RKO (cell line): ENCODE measurements around the gene OXGR1.

Source experiments
- DNase-seq: peaks from one replicate; pipeline ENCODE4 v3.0.0-alpha.2; 2016; ENCODE audit warnings: low spot score

Gene OXGR1

DNA sequence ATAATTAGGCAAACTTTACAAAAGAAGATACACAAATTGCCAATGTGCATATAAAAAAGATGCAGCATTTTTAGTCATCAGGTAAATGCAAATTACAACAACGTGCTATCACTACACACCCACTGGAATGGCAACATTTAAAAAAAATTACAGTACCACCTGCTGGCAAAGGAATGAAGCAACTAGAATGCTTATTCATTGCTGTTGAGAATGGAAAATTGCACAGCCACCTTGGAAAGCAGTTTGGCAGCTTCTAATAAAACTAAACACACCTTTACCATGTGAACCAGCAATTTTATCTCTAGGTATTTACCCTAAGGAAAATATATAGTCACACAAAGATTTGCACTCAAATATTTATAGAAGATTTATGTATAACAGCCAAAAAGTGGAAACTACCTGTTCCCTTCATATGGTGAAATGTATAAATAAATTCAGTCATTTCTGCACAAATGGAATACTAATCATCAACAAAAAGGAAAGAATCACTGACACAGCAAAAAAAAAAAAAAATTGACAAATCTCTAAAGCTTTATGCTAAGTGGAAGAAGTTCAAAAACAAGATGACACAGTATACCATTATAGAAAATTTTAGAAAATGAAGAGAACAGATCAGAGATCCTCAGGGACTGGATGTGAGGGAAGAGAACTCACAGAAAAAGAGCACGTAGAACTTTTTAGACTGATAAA, 30.3 kb downstream of the OXGR1 start:
- no peak for DNase-seq

- DNase-seq: no peak
Observed at GRCh38 chr13:96960379-96960778, 33.9 kb downstream of the OXGR1 start.

DNA sequence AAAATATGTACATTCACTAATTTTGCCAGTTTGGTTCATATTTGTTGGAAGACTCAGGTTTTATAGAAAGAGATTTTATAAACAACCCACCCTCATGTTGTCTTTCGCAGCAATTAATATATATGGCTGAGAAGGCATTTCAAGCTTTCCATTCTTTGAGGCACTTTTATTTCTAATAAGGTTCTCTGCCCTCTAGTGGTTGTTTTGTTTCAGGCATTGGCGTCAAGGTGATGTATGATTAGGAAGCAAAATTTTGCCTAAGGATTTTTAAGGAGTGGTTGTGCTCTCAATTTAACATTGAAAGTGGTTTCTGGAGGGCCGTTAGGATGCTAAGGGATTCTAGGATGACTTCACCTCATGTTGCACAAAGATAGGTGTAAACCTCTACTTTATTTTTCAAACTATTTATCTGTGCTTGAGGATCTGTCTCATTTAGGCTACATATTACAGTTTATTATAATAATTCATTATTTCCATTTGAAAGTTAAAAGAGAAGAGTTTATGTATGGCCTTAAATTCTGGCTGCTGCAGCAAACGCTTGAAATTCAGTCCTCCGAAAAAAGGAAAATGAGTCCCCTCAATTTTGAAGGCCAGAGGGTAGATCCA, 35.9 kb downstream of the OXGR1 start:
- DNase-seq: peak; percentile 47

DNA sequence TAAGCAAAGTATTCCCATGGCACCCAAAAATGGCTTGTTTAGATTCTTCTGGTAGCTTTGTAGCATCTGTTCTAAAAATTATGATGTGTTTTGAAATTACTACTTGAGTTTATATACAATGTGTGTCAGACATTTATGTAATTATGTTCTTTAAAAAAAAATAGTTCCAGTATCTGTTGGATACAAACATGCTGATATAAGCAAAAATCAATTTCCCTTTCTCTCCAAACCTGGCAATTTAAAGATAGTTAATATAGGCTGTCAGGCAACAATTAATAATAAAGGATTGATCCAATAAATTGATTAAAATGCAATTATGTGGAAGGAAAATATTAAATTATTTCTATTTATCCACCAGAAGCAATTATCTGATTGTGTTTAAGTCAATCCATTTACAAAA, 41.7 kb downstream of the OXGR1 start:
- no peak for DNase-seq

DNA sequence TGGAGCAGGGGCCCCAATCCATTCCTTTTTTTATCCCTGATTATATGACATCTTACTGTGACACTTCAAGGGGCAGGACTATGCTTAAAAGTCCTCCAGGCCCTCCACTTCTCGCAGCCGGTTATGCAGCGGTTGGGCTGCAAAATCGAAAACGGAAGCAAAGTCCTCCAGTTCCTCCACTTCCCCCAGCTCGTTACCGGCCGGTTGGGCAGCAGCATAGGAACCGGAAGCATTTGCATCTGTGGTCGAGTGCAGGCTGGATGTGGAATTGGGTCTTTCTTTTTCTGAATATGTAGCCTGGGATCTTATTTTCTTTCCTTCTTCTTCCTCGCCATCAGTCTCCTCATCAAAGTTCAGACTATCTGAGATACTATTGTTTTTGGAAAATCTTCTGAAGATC, 46.1 kb downstream of the OXGR1 start:
- no peak for DNase-seq

GRCh38 chr13:96947343-96947910, 46.8 kb downstream of the OXGR1 start:
- no peak for DNase-seq

DNA sequence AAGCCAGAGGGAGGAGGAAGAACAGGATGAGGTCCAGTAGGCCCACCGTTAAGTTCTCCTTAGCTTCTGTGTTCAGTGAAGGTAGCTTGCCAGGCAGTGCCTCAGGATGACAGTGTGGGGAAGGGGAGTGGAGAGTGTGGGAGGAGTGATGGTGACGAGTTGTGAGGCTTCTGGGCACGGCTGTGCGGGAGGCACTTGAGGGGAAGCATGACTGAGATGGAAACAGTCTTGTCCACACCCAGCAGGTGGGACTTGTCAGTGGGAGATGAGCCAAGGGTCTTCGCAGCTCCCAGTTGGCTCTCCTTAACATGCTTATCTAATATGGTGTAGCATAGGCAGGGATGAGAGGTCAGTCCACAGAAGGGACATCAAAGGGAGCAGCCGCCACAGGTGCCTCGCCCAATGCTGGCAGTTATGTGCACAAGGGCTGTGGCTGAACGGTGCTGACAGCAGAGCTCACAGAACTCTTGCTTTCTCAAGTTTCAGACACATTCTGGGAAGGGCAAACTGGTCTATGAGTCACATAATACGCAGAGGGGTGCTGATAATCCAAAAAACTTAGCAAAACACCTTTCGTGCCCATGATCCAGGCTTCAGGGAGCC, 47.5 kb downstream of the OXGR1 start:
- no peak for DNase-seq

DNA sequence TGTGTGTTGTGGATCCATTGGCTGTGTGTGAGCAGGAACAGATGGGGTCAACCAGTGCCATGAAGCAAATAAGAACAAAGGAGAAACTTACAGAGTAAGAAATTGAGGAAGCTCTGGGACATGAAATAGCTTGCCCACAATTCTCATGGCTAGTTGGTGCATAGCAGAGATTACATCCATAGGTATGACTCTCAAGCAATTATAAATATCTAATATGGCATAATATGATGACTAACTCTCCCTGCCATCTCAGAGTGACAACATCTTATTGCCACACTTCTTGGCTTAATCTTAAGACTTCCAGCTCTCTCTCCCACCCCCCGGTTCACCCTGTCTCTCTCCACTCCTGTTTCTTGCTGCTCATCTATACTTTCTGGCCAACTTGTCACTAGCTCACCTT, 53.3 kb downstream of the OXGR1 start:
- no peak for DNase-seq

DNA sequence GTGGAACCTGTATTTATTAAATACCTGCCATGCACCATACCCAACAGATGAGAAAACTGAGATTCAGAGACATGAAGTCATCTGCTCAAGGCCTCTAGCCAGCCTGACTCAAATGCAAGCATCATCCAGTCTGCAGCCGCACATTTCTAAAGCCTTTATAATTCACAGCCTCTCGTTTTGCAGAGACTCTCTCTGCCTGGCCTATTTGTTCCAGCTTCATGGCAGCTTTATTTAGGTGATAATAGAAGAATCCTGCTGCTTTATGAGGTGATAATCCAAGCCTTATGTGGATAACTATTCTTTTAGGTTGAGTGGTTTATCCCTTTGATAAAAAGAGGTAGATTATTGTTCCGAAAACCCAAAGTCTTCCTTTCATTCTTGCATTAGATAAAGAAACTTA, 58.4 kb downstream of the OXGR1 start:
- no peak for DNase-seq
